Amygdala (tissue), 56 donors: ENCODE measurements around the gene ACSF3.

ENCODE experiments used
- DNase-seq, 56 donors: peaks; one replicate each; lab custom pipeline; 2025; lab: John Stamatoyannopoulos, UW

The ACSF3 gene

GRCh38 chr16:89195521-89196171 lies 102.0 kb downstream of the ACSF3 start:
- DNase-seq: no peak

- DNase-seq: no peak
These were observed 103.5 kb downstream of the ACSF3 start for GRCh38 chr16:89197033-89197632.

GRCh38 chr16:89197633-89198416 lies 104.2 kb downstream of the ACSF3 start:
- DNase-seq: no peak

- DNase-seq: no peak
These were observed 105.0 kb downstream of the ACSF3 start for GRCh38 chr16:89198417-89199240.

- no peak for DNase-seq
These were observed 105.8 kb downstream of the ACSF3 start for GRCh38 chr16:89199241-89200123.

- no peak for DNase-seq
These were observed 106.6 kb downstream of the ACSF3 start, which contains the start of gene SLC22A31 for GRCh38 chr16:89200124-89200849. SLC22A31 (minus strand) TSS chr16:89200537; CDS start chr16:89200501, 36 bp downstream.

GRCh38 chr16:89200850-89201411 lies 107.3 kb downstream of the ACSF3 start:
- no peak for DNase-seq

GRCh38 chr16:89201439-89202377 lies 108.1 kb downstream of the ACSF3 start:
- DNase-seq: peak in 7 of 56 donors; percentile 2 to 53 (median 12)

GRCh38 chr16:89202422-89203215 lies 109.0 kb downstream of the ACSF3 start:
- DNase-seq: no peak
